Stimulated activated CD4-positive, alpha-beta T cell treated with anti-CD3 and anti-CD28 coated beads, Interleukin-2, amount 100 ng/mL, for 48 hours (primary cell): Measurements from ENCODE around the gene CDC25A.
A peak's percentile ranks its signal among the peaks of the same experiment; 100 is the strongest.

ENCODE experiments used
- DNase-seq, 2 donors: peaks; one replicate each; pipeline ENCODE4 v3.0.0-alpha.2; 2020

Gene CDC25A

GRCh38 chr3:48194446-48195071 is 6.3 kb upstream of the CDC25A start:
- peak; percentile 21 to 28 for DNase-seq

- DNase-seq: no peak
Observed at GRCh38 chr3:48190911-48191310, 2.7 kb upstream of the CDC25A start.

DNA sequence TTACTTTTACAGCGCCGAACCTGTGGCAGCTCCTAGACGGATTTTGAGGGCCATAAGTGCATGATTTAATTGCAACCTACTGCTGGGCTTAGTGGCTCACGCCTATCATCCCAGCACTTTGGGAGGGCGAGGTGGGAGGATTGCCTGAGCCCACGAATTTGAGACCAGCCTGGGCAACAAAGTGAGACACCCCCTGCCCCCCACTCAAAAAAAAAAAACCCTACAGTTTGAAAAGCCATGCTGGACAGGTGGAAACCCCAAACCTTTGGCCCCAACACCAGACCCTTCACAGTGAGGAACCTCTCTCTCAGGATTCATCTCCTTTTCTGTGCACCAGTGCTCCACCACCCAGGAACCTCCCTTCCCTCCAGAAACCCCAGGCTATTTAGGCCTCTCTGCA is 1.1 kb upstream of the CDC25A start:
- DNase-seq: no peak

DNA sequence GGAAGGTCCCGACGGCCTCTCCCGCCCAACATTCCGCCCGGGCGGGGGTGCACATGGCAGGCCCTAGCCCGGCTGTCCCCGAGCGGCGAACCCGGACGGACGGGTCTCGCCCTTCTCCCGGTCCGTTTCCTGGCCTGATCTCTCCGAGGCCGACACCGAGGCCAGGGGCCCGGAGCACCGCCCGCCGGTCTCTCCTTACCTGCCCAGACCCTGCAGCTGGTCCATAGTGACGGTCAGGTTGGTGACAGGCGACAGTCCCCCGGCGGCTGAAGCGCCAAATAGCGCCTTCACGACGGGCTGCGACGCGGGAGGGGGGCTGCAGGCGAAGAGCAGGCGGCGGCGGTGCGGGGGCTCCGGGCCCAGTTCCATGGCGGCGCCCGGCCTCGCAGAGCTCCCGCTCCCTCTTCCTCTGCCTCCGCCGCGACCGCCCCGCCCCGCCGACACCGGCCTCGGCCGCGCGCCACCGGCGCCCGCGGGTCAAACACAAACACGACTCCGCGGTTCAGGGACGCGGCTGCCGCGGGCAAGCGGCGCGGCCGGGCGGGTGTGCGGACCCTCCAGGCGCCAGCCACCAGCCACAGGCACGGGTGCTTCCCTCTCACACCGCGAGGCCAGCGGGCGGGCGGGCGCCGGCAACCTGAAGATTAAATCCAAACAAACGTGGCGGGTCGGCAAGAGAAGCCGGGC is 495 bp downstream of the CDC25A start:
- DNase-seq: peak; percentile 3 to 37

- no peak for DNase-seq
Observed at GRCh38 chr3:48187301-48187578, 977 bp downstream of the CDC25A start.

DNA sequence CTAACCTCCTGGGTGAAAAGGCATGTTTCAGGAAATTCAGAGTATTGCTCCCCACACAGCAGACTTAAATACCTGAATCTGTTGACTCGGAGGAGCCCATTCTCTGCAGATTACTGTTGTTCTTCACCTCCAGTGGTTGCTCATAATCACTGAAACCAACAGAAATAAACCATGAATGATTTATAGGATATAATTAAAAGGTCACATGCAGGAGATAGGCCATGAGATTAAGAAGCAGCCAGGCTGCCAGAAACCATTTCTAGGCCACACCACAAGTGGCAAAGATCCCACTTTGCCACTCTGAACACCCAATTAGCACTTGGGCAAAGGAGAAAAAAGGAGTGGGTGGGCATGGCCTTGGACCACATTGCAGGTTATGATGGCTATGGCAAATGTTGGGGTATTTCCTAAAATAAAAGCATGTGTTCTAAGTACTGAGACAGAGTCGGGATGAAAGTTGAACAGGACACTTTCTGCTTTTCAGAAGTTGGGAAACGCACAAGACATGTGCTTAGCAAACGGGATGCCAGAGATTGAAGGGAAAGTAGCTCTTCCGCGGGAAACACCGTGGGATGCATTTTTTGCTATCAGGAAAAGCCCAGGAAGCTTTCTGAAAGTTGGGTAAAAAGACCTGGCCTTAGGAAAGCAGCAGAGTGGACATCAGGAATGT is 1.5 kb downstream of the CDC25A start:
- DNase-seq: no peak

GRCh38 chr3:48185129-48185528 is 3.1 kb downstream of the CDC25A start:
- DNase-seq: no peak

GRCh38 chr3:48184299-48184698 is 3.9 kb downstream of the CDC25A start:
- no peak for DNase-seq

DNA sequence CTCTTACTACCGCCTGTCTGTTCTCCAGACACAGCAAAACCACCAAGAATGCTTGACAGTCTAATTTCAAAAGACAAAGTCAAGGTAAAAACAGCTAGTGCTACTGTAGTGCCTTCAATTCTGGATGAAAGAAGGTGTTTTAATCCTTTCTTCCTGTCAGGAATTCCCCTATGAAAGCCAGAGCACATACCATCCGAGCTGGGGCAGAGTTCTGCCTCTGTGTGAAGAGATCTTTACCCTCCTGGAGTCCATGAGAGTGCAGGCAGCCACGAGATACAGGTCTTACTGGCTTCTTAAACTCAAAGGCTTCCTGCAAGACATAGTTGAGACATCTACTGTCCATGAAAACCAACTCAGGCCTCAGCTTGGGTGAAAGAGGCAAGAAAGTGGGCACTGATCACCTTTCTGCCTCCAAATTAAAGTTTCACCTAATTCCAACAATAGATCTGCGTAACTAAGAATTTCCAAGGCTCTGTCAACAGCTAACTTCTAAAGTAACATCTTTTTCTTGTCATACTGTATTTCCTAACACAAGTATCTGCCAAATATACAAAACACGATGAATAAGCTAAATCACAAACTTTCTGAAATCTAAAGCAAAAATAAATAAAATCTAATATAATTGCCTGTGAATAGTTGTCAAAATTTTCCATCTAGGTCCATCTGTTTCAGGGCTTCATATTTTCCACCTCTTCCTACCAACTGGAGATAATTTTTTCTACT is 7.5 kb downstream of the CDC25A start:
- no peak for DNase-seq

DNA sequence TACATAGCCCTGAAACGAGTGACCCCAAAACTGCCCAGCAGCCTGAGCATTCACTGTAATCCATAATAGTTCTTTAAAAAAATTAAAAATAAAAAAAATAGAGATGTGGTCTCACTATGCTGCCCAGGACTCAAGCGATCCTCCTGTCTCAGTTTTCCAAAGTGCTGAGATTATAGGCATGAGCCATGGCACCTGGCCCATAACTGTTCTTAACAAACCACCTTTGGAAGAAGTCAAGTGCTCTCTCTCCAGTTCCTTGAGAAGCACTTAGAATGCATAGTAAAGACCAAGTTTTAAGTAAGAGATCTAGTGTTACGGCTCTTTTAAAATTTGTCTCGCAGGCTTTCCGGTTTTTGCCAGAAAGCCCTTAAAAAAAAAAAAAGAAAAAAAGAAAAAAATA is 8.2 kb downstream of the CDC25A start:
- no peak for DNase-seq

DNA sequence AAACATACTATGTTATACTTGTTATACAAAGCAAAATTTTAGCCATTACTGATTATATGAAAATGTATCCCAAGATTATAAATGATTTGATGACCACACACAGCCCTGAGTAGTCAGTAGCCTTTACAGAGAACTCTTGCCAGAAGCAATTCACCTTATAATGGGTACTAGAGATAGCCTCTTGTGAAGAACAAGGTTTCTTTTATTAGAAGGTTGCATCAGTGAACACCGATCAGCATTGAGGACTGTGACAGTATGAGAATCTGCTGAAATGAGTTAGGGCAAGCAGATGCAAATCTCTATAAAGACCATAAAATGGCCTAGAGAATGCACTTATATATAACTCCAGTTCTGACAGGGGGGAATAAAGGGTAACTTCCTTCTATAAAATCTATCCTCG is 10.1 kb downstream of the CDC25A start:
- DNase-seq: no peak

DNA sequence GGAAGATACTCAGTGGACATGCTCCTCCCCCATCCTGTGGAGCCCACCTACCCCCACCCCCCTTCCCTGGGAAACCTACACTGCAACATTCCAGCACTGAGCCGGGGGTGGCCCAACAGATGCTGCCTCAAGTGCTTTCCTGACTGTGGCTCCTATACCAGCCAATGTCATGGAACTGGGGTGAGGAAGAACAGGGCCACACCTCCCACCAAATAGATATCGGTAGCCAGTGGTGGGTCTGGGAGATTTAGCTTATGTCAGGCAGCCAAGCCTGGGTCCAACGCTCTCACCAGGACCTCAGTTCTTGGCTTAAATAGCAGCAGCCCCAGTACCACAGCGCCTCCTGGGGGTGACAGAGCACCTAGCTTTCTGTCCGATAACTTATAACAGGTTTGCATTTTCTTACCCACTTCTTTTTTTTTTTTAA is 30.3 kb downstream of the CDC25A start:
- DNase-seq: peak; percentile 45 to 52

GRCh38 chr3:48157202-48157840 is 30.9 kb downstream of the CDC25A start:
- no peak for DNase-seq

- no peak for DNase-seq
Observed at GRCh38 chr3:48156163-48156562, 32.1 kb downstream of the CDC25A start.

- DNase-seq: no peak
Observed at GRCh38 chr3:48155122-48155521, 33.1 kb downstream of the CDC25A start.

DNA sequence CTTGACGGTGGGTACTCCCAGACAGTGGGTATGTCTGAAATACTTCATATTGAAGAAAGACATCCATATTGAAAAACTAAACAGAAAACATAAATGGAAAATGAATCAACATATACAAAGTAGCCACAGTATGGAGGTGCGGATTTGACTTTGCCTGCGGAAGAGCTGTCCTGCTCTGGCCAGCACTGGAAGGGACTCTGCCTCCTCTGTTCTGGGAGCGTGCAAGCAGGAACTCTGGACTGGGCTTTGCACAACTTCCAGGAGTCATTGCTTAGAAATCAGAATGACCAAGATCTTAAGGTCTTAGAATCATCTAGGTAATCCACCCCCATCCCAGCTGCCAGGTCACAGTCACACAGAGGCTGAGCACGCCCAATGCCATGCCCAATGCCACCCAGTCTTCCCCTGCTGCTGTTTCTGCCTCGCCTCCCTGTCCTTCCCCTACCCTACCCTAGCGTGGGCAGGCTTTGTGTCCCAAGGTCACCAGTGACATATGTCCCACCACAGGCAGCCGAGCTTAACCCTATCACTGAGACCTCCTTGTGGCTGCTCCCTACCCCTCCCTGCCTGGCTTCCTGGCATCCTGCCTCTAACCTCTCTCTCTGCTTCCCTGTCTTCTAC is 36.3 kb downstream of the CDC25A start:
- DNase-seq: no peak

GRCh38 chr3:48151058-48151806 is 37.0 kb downstream of the CDC25A start:
- DNase-seq: peak; percentile 49 to 53

DNA sequence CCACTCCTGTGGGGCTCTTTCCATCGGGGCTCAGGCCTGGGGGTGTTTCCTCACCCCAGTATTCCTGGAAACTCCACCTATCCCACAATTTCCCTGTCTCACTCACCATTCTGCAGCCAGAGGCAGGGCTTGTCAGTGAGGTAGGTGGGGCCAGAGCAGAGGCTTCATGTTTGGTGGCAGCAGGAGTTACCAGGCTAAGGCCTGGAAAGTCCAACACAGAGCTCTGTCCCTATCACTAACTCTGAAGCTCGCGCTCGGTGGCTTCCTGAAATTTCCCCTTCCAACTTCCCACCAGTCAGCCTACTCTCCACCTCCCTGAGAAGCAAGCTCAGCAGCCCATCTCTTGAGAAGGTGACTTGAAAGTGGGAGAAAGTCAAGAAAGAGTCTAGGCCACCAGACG is 44.2 kb downstream of the CDC25A start:
- no peak for DNase-seq

DNA sequence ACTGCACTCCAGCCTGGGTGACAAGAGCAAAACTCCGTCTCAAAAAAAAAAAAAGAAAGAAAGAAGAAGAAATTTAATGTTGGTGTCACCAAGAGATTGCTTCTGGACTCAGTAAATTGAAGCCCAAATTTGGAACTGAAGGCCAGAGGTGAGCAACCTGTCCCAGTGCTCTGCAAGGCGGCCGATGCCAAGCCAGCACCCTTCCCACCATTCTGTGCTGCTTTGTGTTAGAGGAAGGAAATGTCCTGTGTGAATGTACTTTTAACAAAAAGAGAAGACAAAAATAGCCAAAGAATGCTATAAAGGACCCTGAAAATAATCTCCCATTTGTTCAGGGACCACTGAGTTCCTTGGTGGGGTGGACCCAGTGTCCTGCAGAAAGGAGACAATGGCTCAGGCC is 44.6 kb downstream of the CDC25A start:
- DNase-seq: no peak

DNA sequence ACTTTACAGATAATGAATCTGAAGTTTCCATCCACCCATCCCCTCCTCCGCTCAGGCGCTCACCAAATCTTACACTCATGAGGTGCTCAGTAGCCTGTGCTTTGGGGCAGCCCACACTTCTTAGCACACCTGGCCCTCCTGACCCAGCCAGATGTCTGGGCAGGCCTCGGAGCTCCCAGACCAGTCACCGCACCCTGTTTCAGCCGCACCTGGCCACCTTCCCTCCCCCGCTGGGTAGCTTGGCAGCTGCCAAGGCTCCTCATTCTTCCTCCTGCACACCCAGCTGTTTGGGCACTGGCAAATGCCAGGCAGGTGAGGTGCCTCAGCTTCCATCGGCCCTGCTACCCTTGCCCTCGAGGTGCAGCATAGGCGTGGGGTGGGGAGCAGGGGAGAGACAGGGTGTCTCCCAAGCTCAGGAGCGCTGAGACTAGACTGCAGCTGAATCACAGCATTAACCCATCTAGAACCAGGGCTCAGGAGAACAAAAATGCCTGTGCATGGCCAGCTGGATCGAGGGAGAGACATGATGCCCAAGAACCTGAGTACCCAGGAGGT is 45.8 kb downstream of the CDC25A start:
- no peak for DNase-seq

- no peak for DNase-seq
Observed at GRCh38 chr3:48141604-48142137, 46.5 kb downstream of the CDC25A start.
